HG02943 (cell line): ENCODE results near the gene BRD4.

Experiments
- ATAC-seq: cut with Tn5 transposase; IDR thresholded peaks from one replicate; pipeline ENCODE4 v1.9.1; 2021; ENCODE audit warnings: mild to moderate bottlenecking, low read depth, moderate library complexity; ENCODE audit not compliant: unreplicated experiment

Gene BRD4

DNA sequence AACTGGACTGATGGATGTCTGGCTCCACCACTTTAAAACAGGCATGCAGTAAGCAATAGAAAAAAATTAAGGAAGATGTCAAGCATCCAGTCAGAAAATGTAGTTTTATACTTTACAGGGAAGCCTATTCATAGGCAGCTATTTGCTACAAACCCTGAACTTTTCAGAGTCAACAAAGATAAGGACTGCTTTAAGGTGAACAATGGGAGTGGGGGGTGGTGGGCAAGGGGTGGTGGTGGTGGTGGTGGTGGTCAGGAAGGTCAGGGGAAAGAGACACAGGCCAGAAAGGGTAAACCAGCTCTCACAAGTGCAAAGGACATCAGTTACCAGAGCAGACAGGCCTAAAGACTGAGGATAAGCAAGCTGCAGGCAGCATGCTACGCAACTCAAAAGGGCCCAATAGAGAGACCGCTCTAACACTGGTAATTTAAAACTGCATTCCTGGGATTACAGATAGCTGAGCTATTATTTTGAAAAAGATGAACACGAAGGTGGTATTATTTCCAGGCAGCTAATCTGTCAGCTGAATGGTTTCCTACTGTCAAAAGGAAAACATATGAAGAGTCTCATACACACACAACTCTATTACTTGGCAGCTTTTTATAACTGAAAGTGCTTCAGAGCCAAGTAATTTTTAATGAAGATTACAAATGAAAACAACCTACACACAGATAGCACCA is 14.8 kb downstream of the BRD4 start:
- ATAC-seq: no peak

GRCh38 chr19:15316498-15316897 is 15.8 kb downstream of the BRD4 start:
- no peak for ATAC-seq

DNA sequence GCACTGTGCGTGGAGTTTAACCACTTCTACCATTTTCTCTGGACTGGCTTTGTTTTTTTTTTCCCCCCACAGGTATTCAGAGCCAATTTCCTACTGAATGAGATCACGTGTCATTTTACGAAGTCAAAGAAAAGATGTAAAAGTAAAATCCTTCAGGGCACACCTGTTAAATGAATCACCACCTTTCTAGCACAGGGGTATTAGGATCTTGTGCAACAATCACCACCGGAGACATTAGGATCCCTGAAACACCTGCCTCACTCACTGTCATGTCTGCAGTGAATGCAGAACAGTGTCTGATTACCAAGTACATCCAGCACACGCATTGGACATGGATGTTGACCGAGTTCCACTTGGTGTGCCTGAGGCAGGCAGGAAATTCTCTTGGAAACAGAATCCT is 17.2 kb downstream of the BRD4 start:
- ATAC-seq: no peak

DNA sequence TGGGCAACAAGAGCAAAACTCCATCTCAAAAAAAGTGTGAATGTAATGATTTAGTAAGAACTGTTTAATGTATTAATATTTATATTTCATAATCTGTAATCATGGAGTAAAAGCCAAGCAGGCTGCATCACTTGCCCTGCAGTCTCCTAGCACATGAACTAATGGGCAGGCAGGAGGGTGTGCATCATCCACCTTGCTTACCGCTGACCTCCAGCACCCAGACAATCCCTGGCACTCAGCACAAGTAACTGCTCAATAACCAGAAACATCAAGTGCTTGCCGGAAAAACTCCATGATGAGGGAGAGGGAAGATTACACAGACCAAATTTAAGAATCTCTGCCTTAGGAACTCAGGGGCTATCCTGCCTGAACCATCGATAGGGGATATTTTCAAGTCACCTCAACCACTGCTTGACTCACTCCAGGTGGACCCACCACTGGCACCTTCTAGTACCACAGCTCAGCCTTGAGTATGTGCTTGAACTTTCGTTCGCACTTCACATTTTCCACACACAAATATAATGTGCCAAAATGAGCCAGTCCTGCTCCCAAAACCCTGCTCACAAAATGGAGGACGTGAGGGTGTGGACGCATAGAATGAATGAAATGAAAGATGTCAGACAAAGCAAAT is 18.6 kb downstream of the BRD4 start:
- ATAC-seq: no peak

GRCh38 chr19:15307169-15307568 is 25.2 kb downstream of the BRD4 start:
- ATAC-seq: no peak

- ATAC-seq: no peak
Measured at GRCh38 chr19:15305582-15306334, 26.6 kb downstream of the BRD4 start.

DNA sequence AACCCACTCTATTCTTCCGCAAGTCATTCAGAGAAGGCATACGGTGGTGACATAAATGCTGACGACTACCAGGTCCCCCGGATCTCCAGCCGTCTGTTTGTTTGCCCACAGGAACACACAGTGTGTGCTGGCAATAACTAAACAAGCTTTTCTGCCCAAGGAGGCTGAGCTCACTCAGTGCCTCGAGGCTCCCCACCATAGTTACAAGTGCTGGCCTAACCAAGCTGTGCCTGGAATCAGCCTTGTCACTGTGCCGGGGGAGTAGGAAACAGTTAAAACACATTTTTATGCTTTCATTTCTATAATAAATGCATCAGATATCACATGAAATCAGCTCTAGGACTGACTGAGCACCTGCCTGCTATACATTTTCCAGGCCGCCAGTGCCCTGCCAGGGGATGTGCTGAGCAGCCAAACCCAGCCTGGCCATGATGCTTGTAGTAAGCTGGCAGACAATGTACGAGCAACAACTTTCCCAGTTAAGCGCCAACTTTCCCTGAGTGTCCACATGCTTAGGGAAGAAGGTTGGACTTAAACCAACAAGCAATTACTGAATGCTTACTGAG is 28.1 kb downstream of the BRD4 start:
- no peak for ATAC-seq

GRCh38 chr19:15303105-15303780 is 29.1 kb downstream of the BRD4 start:
- ATAC-seq: no peak

DNA sequence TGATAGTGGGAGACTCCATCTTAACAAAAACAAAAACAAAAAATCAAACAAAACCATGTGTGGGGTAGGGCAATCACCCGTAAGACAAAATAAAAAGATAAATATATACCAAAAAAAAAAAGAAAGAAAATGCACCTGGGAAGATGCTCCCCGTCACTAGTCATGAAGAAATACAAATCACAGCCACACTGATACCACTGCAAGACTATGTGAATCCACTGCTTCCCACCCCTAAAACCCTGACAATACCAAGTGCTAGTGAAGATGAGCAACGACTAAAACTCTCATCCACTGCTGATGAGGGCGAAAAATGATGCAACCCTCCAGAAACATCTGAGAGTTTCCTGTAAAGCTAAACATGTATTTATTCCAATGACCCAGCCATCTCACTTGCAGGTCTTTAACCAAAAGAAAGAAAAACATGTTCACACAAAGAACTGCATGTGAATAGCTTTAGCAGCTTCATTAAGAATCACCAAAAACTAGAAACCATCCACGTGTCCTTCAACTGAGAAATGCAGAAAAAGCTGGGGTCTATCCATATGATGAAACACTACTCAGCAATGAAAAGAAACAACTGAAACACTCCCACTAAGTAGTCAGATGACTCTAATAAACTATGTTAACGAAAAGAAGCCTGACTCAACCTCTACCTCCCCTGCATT is 31.7 kb downstream of the BRD4 start:
- ATAC-seq: no peak

GRCh38 chr19:15299568-15300409 is 32.5 kb downstream of the BRD4 start:
- ATAC-seq: no peak

DNA sequence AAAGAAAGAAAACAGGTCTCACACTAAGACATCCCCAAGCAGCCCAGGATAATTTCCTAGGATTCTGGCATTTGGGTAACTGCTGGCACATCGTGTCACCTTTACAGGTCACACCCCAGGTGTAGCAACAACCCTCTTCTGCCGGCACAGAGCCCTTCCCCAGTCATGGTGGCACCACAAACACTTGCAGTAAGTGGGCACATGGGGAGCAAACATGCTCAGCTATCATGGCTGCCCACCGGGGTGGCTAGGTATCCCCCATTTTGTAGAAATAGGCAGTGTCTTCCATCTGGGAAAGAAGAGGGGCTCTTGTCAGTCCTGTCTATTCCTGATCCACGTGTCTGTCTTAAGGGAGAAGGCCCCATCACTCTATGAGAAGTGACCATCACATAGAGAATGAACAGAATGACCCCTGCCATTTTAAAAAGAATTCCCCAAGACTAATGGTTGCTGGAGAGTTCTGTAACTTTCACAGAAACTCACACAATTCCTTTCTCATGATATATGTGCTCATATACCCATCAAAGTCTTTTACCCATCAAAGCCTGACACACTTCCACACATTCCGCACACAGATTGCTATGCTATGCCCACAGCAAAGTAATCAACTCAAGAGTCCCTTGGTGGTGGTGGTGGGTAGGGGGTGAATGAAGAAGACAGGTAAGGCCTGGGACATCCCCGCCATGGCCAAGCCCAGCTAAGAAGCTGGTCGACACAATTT is 33.3 kb downstream of the BRD4 start:
- ATAC-seq: no peak

DNA sequence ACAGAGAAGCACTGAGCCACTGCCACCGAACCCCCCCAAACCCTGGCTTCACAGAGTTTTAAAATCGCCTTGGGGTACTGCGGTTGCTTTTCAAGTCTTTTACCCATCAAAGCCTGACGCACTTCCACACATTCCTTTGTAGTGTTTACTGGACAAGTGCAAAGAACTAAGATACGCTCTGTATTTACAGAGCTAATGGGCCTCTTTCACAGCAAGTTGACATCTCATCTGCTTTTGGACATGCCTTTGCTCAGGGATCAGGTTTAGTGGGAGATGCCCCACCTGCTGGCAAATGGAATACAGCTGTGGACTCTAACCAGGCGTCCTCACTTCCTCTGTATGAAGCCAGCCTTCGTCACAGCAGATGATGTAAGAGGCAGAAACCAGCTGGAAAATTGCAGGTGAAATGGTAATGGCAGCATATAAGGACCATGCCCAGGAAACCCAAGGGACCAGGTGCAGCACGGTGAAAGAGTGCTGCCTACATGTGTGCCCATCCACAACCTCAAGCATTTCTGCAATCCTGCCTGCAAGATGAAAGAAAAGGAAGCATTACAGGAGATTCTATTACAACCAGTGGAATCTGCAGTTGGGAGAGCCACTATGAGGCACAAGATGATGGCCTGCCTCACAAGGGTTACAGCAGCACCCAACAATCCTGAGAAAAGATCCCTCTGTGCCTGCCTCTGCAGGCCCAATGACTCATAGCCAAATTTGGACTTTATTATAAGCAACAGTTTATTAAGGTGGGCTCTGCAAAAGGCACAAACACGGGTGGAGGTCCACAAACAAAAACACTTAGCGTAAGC is 34.7 kb downstream of the BRD4 start:
- no peak for ATAC-seq

DNA sequence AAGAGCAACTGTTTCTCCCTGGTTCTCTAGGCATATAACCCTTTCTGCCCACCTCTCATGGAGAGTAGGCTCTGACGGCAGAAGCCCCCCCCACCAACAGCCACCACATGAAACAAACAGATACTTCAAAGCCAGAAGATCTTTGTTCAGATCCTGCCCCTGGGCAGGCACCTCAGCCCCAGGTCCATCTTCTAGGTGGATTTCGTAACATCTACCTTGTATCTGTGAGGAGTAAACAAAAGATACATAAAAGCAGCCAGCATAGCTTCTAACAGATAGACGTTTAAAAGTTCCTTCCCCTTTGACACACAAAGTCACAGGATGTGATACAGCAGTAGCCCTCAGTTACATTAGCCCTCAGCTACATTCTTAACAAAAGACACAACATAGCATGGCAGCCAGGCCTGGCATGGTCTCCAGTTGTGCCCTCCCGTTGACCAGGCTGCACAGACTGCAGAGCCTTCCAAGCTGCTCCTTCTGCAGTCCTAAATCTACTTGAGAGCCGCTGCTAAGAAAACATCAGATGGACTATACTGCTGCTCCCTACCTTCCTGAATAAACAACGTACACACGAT is 35.4 kb downstream of the BRD4 start:
- no peak for ATAC-seq

- ATAC-seq: no peak
Measured at GRCh38 chr19:15296353-15296752, 36.0 kb downstream of the BRD4 start.

DNA sequence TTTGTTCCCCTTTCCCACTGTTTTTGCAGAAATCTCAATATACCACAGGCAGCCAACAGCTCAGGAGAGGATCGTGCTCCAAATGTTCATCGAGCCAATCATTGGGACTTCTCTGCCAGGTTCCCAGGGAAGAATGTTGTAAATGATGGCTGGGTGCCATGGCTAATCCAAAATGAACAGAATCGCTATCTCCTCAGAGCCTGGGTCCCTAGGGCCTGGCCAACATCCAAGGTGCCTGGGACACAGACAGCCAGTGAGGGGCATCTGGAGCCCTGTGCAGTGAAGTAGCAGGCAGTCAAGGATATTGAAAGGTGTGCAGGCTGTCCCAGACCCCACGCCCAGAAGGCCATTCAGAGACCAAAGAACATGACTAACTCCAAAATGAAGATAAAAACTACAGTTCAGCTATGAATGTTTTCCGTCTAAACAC is 37.8 kb downstream of the BRD4 start:
- no peak for ATAC-seq

DNA sequence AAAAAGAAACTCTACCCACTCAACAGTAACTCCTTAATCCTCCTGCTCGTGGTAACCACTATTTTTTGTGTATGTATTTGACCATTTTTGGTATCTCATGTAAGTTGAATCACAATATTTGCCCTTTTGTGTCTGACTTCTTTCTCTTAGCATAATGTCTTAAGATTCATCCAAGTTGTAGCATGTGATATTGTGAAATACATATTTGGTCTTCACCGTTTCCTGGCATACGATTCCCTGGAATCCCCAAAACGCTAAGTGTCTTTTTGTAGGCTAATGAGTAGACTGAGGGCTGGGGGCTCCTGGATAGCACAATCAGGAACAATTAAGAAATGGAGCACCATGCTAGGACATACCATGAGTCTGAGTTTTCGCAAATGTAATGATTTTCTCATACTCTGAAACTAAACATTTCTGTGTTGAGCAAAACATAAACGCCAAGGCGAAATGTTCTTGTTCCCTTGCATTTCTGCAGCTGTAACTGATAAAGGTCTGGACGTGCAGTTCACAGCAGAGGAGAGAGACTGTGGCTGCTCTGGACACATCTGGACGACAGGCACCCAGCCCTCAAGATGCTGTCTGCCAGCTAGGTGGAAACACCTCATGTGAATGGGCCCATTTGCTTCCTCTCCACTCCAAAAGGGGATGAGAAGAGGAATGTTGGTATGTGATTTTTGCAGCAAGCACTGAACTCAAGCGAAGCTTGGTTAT is 38.4 kb downstream of the BRD4 start:
- ATAC-seq: no peak
